H4 (cell line): ENCODE measurements around the gene ALKBH2. TPM values are rescaled to one million over a fixed set of nuclear protein-coding genes. Genes with fewer than 3 reads are reported as not detected.

Experiments
- DNase-seq: peaks from one replicate; pipeline ENCODE4 v3.0.0-alpha.2; 2015; ENCODE audit warnings: low spot score
- total RNA-seq: library from RNA; depleted of rRNA; stranded (reverse); fragments of >200 nt; shearing (Covaris generic); gene quantifications from 2 replicates; pipeline ENCODE4 v1.2.3, GENCODE V29; 2014; rRNA removed

Gene ALKBH2
- total RNA-seq: 18.1 and 19.5 TPM in 2 replicates

DNA sequence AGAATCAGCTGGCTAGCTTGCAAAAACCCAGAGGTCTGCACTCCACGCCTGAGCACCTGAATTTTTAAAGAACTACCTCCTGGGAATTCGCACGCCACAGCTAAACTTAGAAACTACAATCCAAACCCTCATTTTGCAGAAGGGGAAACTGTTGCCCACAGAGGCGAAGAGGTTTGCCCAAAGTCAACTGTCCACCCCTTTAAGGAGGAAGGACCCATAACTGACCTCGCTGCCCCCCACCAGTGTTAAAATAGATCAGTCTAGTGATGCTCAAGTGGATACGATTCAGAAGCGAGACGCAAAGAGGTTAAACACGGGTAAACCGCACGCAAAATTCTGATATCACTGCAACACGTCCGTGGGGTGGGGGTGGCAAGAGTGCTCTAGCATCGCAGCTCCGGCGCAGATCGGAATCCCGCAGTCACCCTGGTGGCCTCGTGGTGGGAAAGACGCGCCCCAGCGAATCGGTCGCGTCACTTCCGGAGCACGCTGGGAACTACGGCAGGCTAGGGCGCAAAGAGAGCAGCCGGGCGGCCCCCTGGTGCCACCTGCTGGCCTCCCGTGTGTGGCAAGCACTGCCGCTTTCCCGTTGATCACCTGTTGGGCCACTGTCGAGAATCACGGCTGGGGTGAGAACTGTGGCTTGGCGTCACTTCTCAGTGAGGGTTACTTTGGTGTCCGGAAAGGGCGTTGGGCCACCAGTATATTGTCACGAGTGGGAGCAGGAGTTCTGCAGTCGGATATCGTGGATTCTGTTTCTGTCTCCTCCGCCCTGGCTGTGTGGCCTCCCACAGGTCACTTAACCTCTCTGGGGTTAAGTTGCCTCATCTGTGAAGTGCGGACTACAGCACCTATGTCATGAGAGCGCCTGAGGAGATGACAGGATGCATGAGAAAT is at the start of gene ALKBH2:
Gene ALKBH2, minus strand, starts transcription at position 451 of the 897 bp plus-strand sequence. CDS start 686 bp downstream, outside the sequence.
- peak; percentile 93 for DNase-seq

DNA sequence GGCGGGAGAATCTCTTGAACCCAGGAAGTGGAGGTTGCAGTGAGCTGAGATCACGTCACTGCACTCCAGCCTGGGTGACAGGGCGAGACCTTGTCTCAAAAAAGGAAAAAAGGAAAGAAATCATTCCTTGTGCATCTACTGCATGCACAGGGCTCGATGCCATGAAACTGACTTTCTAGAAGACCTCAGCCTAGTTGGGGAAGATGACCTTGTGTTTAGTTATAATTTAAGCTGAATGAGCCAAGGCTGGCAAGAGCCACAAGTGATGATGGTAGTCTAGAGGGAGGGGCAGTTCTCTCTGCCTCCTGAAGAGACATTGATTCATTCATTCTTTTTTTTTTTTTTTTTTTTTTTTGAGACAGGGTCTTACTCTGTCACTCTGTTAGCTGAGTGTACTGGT is 47.3 kb upstream of the ALKBH2 start:
- DNase-seq: no peak

DNA sequence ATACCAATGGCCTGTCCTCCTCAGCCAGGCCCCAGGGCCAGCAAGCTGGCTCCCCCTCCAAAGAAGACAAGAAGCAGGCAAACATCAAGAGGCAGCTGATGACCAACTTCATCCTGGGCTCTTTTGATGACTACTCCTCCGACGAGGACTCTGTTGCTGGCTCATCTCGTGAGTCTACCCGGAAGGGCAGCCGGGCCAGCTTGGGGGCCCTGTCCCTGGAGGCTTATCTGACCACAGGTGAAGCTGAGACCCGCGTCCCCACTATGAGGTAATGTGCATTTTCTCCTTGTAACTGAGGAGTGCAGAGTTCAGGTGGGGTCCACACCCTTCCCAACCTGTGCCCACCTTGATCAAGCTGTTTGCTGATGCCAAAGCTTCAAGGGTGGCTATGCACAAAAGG is 46.5 kb upstream of the ALKBH2 start:
- no peak for DNase-seq

DNA sequence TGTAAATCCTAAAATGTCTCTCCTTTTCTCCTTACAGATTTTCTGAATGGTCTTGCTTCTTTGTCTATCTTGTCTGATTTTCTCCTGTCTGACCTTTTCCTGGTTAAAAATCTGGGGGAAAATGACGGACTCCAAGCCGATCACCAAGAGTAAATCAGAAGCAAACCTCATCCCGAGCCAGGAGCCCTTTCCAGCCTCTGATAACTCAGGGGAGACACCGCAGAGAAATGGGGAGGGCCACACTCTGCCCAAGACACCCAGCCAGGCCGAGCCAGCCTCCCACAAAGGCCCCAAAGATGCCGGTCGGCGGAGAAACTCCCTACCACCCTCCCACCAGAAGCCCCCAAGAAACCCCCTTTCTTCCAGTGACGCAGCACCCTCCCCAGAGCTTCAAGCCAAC is 46.1 kb upstream of the ALKBH2 start:
- DNase-seq: no peak

DNA sequence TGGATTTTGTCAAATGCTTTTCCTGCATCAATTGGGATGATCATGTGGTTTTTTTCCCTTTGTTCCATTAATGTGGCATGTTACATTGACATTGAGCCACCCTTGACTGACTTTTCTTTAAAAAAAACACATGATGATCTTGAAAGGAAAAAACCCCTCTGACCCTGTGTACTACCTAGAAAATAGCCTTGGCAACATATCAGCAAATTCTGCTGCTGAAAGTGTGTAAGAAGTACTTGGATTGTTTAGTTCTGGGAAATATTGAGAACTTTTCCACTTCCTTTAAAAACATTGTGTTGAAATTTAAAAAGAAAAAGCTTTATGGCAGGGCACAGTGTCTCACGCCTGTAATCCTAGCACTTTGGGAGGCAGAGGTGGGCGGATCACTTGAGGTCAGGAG is 43.8 kb upstream of the ALKBH2 start:
- no peak for DNase-seq

DNA sequence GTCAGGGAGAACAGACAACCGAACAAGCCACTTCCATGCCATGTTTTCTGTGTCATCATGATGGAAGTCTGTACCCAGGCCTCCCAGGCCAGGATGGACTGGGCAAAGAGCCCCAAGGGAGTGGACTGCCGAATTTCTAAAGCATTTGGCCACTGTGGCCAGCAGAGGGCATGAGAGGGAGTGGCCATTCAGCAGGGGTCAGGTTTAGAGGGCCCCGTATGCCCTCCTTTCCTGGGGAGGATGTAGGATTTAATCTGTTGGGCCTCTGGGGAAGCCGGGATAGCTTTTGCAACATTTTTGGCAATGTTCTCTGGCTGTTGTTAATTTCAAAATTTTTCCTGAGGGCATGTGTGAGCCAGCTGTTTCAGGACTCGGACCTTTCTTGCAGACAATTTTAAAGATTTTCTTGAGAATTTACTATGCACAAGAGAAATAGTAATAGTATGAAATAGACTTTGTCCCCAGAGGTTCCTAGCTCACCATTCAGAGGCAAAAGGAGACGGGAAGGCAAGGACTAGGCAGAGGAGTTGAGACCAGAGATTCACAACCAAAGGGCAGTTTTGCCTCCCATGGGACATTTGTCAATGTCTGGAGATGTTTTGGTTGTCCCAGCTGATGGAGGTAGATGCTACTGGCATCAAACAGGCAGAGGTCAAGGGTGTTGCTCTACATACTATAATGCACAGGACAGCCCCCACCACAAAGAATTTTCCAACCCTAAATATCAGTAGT is 41.1 kb upstream of the ALKBH2 start:
- no peak for DNase-seq

DNA sequence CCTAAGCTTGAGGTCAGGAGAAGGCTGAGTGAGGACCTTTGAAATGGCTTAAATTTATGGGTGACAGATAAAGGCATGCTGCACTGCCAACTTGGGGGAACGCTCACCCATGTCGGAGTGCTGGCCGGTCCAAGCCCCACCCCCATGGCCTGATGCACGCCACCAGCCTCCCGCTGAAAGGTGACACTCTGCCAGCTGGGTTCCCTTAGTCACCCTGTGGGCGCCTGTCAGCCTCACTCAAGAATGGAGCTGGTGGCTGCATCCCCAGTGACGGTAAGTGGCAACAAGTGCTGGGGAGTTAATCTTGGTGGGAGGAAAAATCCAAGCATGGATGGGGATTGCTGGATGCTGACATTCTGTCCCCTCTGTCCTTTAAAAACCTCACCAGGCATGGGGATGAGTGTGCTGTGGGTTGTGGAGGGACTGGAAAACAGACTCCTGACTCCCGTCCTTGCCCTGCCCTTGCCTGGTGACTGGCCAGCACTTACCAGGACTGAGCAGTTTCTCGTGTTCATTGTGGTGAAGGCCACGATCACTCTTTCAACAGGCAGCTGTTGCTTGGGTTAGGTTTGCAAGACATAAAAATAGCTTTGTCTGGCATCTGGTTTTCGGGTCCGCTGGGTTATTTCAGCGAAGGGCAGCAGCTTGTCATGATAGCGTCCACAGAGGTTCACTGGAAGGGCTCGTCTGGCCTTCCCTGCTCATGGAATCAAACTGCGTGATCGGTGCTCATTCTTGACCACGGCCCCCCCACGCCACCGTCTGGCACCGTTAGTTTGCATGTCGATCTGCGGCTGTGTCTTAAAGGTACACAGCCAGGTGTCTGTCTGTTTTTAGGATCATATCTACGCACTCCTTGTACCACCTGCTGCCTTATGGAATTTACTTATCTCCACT is 38.1 kb upstream of the ALKBH2 start:
- peak; percentile 44 for DNase-seq

DNA sequence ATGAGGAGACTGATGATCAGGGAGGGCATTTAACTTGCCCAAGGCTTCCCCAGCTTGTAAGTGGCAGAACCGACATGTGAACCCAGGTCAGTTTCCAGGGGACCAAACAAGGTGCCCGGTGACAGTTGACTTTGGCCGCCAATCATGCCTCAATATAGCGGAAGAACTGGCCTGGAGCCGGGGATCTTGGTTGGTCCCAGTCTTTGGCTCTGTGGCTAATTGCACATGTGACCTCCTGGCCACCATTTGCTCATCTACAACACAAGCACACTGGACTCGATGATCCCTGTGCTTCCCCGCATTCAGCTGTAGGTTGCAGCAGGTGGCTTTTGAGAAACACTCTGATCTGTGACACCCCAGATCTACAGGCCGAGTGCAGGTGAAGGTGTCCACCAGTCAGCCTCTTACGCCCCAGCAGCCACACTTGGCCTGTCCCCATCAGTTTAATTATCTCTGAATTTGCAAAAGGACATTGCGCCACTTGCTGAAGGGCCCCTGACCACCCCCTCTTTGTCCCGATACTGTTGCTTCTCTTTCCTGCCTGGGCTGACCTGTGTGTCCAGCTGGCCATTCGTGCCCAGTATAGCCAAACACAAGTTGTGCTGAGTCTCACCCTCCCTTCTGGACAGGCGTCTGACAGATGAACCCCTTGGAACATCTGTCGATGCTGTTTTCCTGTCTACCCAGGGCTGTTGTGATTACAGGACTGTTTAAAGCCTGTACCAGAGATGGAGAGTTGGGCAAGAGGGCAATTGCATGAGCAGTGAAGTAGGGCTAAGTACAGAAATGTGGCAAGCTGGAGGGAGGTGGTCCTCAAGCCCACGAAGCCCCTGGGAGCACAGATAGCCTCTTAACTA is 37.3 kb upstream of the ALKBH2 start:
- DNase-seq: no peak

DNA sequence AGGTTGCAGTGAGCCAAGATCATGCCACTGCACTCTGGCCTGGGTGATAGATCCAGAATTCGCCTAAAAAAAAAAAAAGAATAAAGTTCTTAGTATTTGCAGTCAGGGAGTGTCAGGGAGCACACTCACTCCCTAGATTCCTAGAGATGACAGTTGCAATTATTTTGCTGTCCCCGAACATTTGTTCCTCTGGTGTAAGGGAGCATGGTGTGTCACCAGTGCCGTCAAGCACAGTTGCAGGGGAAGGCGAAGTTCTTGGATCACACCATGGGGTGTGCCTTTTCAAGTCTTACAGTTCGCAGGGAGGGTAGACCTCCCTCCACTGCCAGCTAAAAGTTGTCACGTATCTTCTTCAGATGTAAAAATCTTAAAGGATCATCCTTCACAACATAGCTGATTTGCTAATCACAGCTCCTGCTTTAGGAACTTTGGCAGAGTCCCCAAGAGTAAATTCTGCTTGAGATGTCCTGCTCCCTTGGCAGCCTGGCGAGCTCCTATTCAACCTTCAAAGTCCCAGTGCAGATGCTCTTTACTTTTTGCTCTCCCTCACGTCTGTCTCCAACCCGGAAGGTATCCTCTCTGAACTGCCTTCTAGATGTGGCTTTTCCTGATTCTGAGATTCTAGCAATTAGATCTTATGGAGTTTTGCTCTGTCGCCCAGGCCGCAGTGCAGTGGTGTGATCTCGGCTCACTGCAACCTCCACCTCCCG is 34.4 kb upstream of the ALKBH2 start:
- DNase-seq: no peak

DNA sequence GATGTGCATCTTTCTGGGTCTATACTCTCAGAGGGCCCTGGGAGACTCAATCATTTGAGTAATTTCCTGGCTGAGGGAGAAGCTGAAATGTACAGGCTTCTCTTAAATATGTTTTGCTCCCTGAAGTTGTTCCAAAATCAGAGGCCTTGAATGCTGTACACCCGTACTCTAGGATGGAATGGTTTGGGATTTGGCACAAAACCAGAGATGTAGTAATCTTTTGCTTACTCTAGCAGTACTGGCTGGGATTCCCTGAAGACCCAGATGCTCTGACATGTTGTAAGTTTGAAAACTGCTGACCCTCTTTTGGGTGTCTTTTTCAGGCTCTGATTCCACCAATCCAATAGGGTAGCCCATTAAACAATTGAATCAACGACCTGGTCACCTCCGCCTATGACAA is 33.5 kb upstream of the ALKBH2 start:
- no peak for DNase-seq

DNA sequence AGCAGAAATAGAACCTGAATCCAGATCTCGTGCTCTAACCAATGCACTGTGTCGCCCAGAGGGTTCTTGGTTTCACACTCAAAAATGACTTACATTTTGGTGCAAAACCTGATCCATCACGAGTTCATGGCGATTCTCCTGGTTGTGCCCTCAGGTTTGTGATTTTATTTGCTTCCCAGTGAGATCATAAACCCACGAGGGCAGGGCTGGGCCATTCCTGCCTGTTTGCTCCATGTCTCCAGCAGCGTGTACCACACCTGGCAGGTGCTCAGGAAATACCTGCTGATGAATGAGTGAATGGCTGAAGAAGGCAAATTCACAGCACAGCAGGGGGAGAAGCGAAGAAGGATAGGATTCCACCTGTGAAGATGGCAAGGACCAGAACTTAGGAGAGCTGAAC is 32.5 kb upstream of the ALKBH2 start:
- no peak for DNase-seq

DNA sequence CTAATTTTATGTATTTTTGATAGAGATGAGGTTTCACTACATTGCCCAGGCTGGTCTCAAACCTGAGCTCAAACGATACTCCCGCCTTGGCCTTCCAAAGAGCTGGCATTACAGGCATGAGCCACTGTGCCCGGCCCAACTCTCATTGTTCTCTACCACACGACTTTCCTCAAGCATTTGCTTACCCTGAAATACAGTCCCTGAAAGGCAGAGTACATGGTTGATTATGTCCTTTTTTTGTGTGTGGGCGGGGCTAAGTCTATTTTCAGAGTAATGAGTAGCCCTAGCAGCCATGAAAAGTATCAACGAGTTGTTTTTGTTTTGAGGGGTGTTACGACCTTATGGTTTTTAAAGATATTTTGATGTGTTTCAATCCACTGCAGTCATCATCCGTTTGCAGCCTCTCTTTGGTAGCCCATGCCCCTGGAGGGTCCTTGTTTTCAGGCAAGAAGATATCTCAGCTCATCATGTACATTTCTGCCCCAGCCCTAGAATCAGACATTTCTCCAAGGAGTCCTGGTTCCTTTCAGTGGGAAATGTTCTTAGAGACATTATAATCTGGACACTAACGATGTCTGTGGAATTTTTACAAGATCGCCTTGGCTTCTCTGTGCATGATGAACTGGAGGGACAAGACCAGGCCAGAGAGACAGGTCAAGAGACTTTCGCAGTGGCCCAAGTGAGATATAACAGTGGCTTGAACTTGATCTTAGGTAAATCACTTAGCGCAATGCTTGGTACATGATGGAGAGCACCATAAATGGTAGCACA is 31.8 kb upstream of the ALKBH2 start:
- DNase-seq: no peak

DNA sequence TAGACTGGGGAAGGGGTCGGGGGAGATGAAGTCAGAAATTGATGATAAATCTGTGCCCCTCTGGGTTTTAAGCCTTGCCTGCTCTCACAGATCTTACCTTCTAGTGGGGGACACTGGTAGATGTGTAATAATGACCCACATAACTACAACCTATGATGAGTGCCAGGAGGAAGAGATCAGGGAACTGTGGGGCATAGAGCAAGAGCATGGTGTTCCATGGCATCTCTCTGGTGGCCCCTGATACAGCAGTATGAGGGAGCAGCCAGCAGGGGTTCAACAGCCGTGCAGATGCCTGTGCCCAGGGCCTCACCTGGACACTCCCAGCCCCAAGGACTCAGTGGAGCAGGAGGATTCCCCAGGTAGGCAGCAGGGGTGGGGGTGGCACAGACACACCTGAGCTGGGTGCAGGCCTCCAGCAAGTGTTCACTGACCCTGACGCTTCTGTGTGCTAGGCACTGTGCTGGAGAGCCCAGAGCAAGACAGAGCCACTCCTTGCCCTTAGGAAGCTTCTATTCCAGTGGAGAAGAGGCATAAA is 28.1 kb upstream of the ALKBH2 start:
- no peak for DNase-seq

DNA sequence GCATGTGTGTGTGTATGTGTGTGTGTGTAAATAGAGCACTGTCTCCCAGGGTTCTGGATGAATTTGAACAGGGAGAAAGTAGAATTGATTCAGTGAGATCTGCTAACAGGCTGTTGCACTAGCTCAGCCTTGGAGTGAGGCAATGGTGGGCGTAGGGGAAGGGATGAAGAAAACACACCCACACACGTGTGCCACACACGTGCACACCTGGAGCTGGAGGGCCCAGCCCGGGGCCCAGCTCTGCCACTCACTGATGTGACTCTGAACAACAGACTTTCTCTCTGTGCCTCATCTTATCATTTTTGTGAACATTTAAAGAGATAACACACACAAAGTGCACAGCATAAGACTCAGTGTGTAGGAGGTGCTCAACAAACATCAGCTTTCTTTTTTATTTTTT is 27.3 kb upstream of the ALKBH2 start:
- DNase-seq: no peak

DNA sequence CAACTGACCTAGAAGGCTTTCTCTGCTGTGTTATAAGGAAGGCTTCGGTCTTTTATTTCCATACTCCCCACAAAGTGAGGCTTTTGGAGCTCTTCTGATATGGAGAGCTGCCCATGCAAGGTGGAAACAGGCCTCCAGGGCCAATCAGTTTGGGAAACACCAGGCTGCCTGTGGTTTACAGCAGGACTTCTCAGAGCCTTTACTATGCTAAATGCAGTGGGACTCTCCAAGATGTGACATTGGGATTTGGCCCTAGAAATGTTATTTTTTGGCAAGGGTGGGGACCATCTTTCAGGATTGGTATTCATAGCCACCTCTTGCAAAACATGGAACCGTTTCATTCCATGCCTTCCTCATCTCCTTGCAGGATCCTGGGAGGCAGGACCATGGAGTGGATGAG is 26.8 kb upstream of the ALKBH2 start:
- DNase-seq: no peak

DNA sequence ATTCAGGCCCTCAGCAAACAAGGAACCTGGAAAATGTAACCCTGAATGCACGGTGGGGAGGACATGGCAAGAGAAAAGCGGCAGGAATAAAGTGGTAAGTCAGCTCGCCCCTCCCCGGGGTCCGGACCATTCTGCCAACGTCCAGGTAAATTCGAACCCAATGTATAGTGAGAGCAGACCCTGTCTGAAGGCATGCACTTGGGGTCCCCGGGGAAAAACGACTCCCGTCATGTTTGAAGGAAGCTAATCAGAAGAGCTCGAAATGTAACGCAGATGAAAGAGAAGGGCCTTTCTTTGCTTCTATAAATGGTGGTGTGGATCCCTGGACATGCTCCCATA is 23.3 kb upstream of the ALKBH2 start:
- no peak for DNase-seq

DNA sequence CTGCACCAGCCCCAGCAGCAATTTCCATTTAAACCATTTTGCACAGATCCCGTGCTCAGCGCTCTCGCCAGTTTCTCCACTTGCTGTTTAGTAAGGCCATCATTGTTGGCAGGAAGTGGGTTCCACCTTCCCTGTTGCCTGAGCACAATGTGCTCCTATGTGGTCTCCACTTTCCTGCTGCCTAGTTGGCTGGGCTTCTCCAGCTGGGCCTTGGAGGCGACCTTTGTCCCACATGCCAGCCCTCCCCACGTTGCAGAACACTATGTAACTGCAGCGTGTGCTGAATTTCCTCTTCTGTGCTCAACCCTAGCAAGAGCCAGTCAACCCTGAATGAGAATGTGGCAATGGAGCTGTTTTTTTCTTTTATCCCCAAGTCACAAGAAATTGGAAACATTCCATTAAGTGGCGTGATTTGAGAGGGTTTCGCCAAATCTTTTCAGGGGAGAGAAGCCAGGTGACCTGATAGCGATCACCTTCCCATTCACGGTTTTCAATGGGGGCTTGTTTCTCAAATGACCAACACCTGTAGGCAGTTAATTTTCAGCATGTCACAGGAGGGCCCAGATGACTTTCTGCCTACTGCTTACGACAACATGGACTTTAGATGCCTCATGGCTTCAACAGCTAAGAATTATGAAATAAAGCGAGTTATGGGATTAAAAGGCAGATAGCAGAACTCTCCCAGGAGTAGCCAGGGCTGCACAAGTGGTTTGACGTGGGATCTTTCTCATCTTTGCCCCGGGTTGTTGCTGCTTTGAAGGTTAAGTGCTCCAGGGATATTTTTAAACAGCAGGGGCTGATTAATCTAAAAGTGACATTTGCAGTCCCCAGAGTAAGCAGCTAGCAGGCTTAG is 22.7 kb upstream of the ALKBH2 start, which contains the start of gene ACACB:
Gene ACACB, plus strand, starts transcription at position 830 of the 853 bp plus-strand sequence. CDS start 22,819 bp downstream, outside the sequence.
- no peak for DNase-seq

DNA sequence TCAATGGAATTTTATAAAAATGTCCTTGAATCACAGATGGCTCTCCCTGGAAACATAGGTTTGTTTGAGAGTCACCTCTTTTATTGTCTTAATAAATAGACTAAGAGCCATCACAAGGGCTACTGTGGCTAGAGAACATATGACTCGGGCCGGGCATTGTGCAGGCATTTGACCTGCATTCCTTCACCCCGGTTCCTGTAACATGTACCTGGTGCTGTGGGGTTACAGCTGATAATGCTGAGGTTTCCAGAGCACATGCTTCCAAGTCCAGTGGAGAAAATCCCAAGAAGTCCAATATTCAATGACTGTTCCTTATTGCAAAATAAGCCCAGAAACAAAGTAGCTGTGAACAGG is 22.1 kb upstream of the ALKBH2 start:
- no peak for DNase-seq
